Measurements from ENCODE around the gene EPN3. TPM values are rescaled to one million over a fixed set of nuclear protein-coding genes. Genes with fewer than 3 reads are reported as not detected.

Gene EPN3
- total RNA-seq, 4 donors from 2014 or later = 99.2 to 174 (median 115) TPM

- no peak for TF ChIP-seq POLR2A (IDR thresholded peaks at IDR 0.05)
- no peak for TF ChIP-seq CTCF (IDR thresholded peaks at IDR 0.05)
- intact Hi-C loops (cut with DNase I; ENCODE audit: low total_unique reads) = loop anchor here (5.0 kb wide), 1 partner anchor 128 kb away; no protein-coding TSS in a partner anchor
- WGBS, 2 donors = 94 to 98% methylated on average over 7 to 14 of the region's 17 CpGs
- no peak for DNase-seq (ENCODE audit: low spot score in 2 of 2)
- H3K4me3 ChIP-seq (ENCODE audit: low read depth, poor library complexity, severe bottlenecking) = no peak overlapping the region
These were observed 21.7 kb downstream of the EPN3 start for GRCh38 chr17:50554201-50554600.

- DNase-seq (ENCODE audit: low spot score in 2 of 2) = no peak
- TF ChIP-seq CTCF (IDR thresholded peaks at IDR 0.05) (no peak), POLR2A (IDR thresholded peaks at IDR 0.05) (no peak)
- WGBS, 2 donors = 52 to 57% methylated on average over 5 of the region's 5 CpGs
- intact Hi-C loops (cut with DNase I; ENCODE audit: low total_unique reads) = no loop called here
- no peak overlapping the region for H3K4me3 ChIP-seq (ENCODE audit: low read depth, poor library complexity, severe bottlenecking)
These were observed 24.3 kb downstream of the EPN3 start for GRCh38 chr17:50556803-50557202.

- 91 to 93% methylated on average over 4 of the region's 4 CpGs for WGBS, 2 donors
- DNase-seq (ENCODE audit: low spot score in 2 of 2) = no peak
- no peak overlapping the region for H3K4me3 ChIP-seq (ENCODE audit: low read depth, poor library complexity, severe bottlenecking)
- TF ChIP-seq CTCF (IDR thresholded peaks at IDR 0.05) = no peak
- intact Hi-C loops (cut with DNase I; ENCODE audit: low total_unique reads) = no loop called here
These were observed 25.1 kb downstream of the EPN3 start for GRCh38 chr17:50557630-50558029.

GRCh38 chr17:50558091-50558490 is 25.6 kb downstream of the EPN3 start:
- 52 to 77% methylated on average over 4 of the region's 4 CpGs for WGBS, 2 donors
- intact Hi-C loops (cut with DNase I; ENCODE audit: low total_unique reads) = no loop called here
- DNase-seq (ENCODE audit: low spot score in 2 of 2) = no peak

GRCh38 chr17:50558581-50558940 is 26.0 kb downstream of the EPN3 start:
- no peak for TF ChIP-seq CTCF (IDR thresholded peaks at IDR 0.05)
- no peak for TF ChIP-seq POLR2A (IDR thresholded peaks at IDR 0.05)
- intact Hi-C loops (cut with DNase I; ENCODE audit: low total_unique reads) = no loop called here
- no peak for DNase-seq (ENCODE audit: low spot score in 2 of 2)
- H3K4me3 ChIP-seq (ENCODE audit: low read depth, poor library complexity, severe bottlenecking) = no peak overlapping the region
- 26 to 48% methylated on average over 18 of the region's 18 CpGs for WGBS, 2 donors

More at GRCh38 chr17:50558091-50558490, 25.6 kb downstream of the EPN3 start:
- H3K4me3 ChIP-seq (ENCODE audit: low read depth, poor library complexity, severe bottlenecking) = no peak overlapping the region
- TF ChIP-seq CTCF (IDR thresholded peaks at IDR 0.05) = no peak
- TF ChIP-seq POLR2A (IDR thresholded peaks at IDR 0.05) = no peak

- WGBS, 2 donors = 4 to 5% methylated on average over 52 to 55 of the region's 55 CpGs
- TF ChIP-seq CTCF (IDR thresholded peaks at IDR 0.05) (no peak), POLR2A (IDR thresholded peaks at IDR 0.05) (no peak)
- no peak for DNase-seq (ENCODE audit: low spot score in 2 of 2)
- intact Hi-C loops (cut with DNase I; ENCODE audit: low total_unique reads) = no loop called here
- no peak overlapping the region for H3K4me3 ChIP-seq (ENCODE audit: low read depth, poor library complexity, severe bottlenecking)
These were observed 26.5 kb downstream of the EPN3 start for GRCh38 chr17:50558941-50559614.

Data from lower leg skin (tissue), 4 donors.